Activated B cell treated with CpG ODN at 0.5 μM for 24 hours (primary cell): Measurements from ENCODE around the gene DESI1. TPM values are rescaled to one million over a fixed set of nuclear protein-coding genes. Genes with fewer than 3 reads are reported as not detected.
"Not testable (repeated sequence)": the region's sequence is repeated elsewhere in the genome, so short reads cannot be mapped to it uniquely, and the experiment has no call there.

Experiments
- ATAC-seq: fragments of 200-7000 bp; cut with Tn5 transposase; one replicate; pipeline ENCODE4 v1.10.0; 2021; ENCODE audit warnings: low read depth, mild to moderate bottlenecking, moderate library complexity
- CTCF ChIA-PET: fragments of 350-600 bp; sonication (Branson Sonifier 250); formaldehyde crosslinking; loops from one replicate; lab custom pipeline; 2021; ENCODE audit warnings: antibody characterized with exemption; lab: Charles Lee
- POLR2A ChIA-PET: fragments of 350-600 bp; sonication (Branson Sonifier 250); formaldehyde crosslinking; loops from one replicate; lab custom pipeline; 2021; ENCODE audit warnings: antibody characterized with exemption; lab: Charles Lee
- DNase-seq: peaks from one replicate; pipeline ENCODE4 v3.0.0; 2022
- H3K27ac Mint-ChIP-seq: one replicate; pipeline ENCODE4 v1.8.0; 2020; ENCODE audit warnings: mixed read lengths
- H3K27me3 Mint-ChIP-seq: one replicate; pipeline ENCODE4 v1.8.0; 2021; ENCODE audit warnings: mixed read lengths
- H3K36me3 Mint-ChIP-seq: one replicate; pipeline ENCODE4 v1.8.0; 2021; ENCODE audit warnings: low read depth, mixed read lengths
- H3K4me1 Mint-ChIP-seq: one replicate; pipeline ENCODE4 v1.8.0; 2021; ENCODE audit warnings: mixed read lengths
- H3K4me3 Mint-ChIP-seq: one replicate; pipeline ENCODE4 v1.8.0; 2020; ENCODE audit warnings: mild to moderate bottlenecking, mixed read lengths
- H3K9me3 Mint-ChIP-seq: one replicate; pipeline ENCODE4 v1.8.0; 2020; ENCODE audit warnings: mixed read lengths
- CTCF ChIP-seq: fragments of 200-600 bp; IDR thresholded peaks from one replicate; pipeline ENCODE4 v1.8.0; 2022; ENCODE audit warnings: antibody characterized with exemption, mild to moderate bottlenecking
- intact Hi-C: fragments of 100-400 bp; cut with micrococcal nuclease; formaldehyde crosslinking; loops from one replicate; pipeline ENCODE4 v1.15.1; 2024
- total RNA-seq: library from RNA; stranded (reverse); gene quantifications from 2 replicates; pipeline ENCODE4 v1.2.3, GENCODE V29; 2022

DESI1 gene
- total RNA-seq, 1 donor from 2014 or later: 49.5 TPM

GRCh38 chr22:41578114-41578513 is 42.7 kb downstream of the DESI1 start:
- CTCF ChIA-PET: no interaction called here
- POLR2A ChIA-PET: interaction anchor here (0.6 to 1.0 kb wide), 2 partner anchors 11 to 12 kb away, joined by 3 to 4 read pairs; partner anchors contain the start of gene PMM1

GRCh38 chr22:41576877-41577276 is 44.0 kb downstream of the DESI1 start:
- no peaks in the 10 kb centered on the region for H3K27me3 Mint-ChIP-seq
- TF ChIP-seq CTCF: no peak
- ChIA-PET POLR2A (interaction anchor here (0.8 to 1.2 kb wide), 2 partner anchors 13 to 44 kb away, joined by 3 to 4 read pairs; partner anchors contain the start of genes DESI1, PMM1 and XRCC6), CTCF (interaction anchor here (1.1 kb wide), 1 partner anchor 21 kb away, joined by 3 read pairs; no protein-coding TSS in a partner anchor)
- peaks cover 14% of the 10 kb centered on the region for H3K36me3 Mint-ChIP-seq
- H3K4me3 Mint-ChIP-seq: no peak overlapping the region
- H3K9me3 Mint-ChIP-seq: no peaks in the 10 kb centered on the region
- intact Hi-C loops: no loop called here
- H3K4me1 Mint-ChIP-seq: no peaks in the 10 kb centered on the region
- ATAC-seq (peak; percentile 60), DNase-seq (no peak)
- H3K27ac Mint-ChIP-seq: no peak overlapping the region

More at GRCh38 chr22:41578114-41578513, 42.7 kb downstream of the DESI1 start:
- Mint-ChIP-seq H3K27me3 (no peaks in the 10 kb centered on the region), H3K36me3 (peaks cover 23% of the 10 kb centered on the region), H3K9me3 (no peaks in the 10 kb centered on the region), H3K4me3 (no peak overlapping the region), H3K27ac (no peak overlapping the region), H3K4me1 (no peaks in the 10 kb centered on the region)
- no peak for DNase-seq
- no peak for TF ChIP-seq CTCF
- intact Hi-C loops: no loop called here
- no peak for ATAC-seq

- Mint-ChIP-seq H3K27me3 (no peaks in the 10 kb centered on the region), H3K27ac (no peak overlapping the region), H3K36me3 (peaks cover 14% of the 10 kb centered on the region), H3K4me3 (no peak overlapping the region), H3K9me3 (no peaks in the 10 kb centered on the region), H3K4me1 (no peaks in the 10 kb centered on the region)
- POLR2A ChIA-PET: no interaction called here
- intact Hi-C loops: no loop called here
- CTCF ChIA-PET: no interaction called here
- ATAC-seq (no peak), DNase-seq (no peak)
- no peak for TF ChIP-seq CTCF
These were observed 45.3 kb downstream of the DESI1 start for GRCh38 chr22:41575533-41575932.

- peaks cover 12% of the 10 kb centered on the region for H3K36me3 Mint-ChIP-seq
- ATAC-seq (no peak), DNase-seq (no peak)
- intact Hi-C loops: no loop called here
- H3K27me3 Mint-ChIP-seq: no peaks in the 10 kb centered on the region
- ChIA-PET POLR2A (interaction anchor here (0.9 to 1.5 kb wide), 2 partner anchors 15 to 46 kb away, joined by 3 read pairs; partner anchors contain the start of genes DESI1, PMM1 and XRCC6), CTCF (no interaction called here)
- H3K4me1 Mint-ChIP-seq: no peaks in the 10 kb centered on the region
- H3K9me3 Mint-ChIP-seq: no peaks in the 10 kb centered on the region
- H3K4me3 Mint-ChIP-seq: no peak overlapping the region
- TF ChIP-seq CTCF: no peak
- no peak overlapping the region for H3K27ac Mint-ChIP-seq
These were observed 45.9 kb downstream of the DESI1 start for GRCh38 chr22:41574847-41575381.

DNA sequence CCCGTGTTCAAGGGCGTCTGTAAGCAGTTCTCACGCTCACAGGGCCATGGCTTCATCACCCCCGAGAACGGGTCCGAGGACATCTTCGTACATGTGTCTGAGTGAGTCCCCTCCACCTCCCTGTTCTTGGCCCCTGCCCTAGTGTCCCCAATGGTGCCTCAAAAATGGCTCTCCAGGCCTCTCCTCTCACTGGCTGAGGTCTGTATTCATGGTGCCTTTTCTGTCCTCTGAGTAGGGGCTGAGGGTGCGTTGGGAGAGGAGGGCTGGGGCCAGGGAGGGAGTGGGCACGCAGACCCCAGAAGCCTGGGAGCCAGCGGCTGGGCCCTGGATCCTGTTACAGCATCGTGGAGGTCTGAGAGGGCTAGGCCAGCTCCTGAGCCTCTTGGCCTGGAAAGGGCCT is 47.2 kb downstream of the DESI1 start:
- ChIA-PET POLR2A (interaction anchor here (1.5 kb wide), 1 partner anchor 48 kb away, joined by 3 read pairs; the partner anchor contains the start of genes DESI1 and XRCC6), CTCF (no interaction called here)
- no peaks in the 10 kb centered on the region for H3K4me1 Mint-ChIP-seq
- H3K4me3 Mint-ChIP-seq: no peak overlapping the region
- no peak for DNase-seq
- H3K27ac Mint-ChIP-seq: no peak overlapping the region
- peaks cover 9% of the 10 kb centered on the region for H3K36me3 Mint-ChIP-seq
- intact Hi-C loops: no loop called here
- ATAC-seq: no peak
- no peaks in the 10 kb centered on the region for H3K27me3 Mint-ChIP-seq
- no peak for TF ChIP-seq CTCF
- H3K9me3 Mint-ChIP-seq: no peaks in the 10 kb centered on the region

- H3K9me3 Mint-ChIP-seq, ATAC-seq, DNase-seq, H3K27ac Mint-ChIP-seq, CTCF ChIA-PET, H3K4me3 Mint-ChIP-seq, H3K36me3 Mint-ChIP-seq, H3K4me1 Mint-ChIP-seq, H3K27me3 Mint-ChIP-seq, intact Hi-C loops: not testable (repeated sequence)
- POLR2A ChIA-PET: interaction anchor here (0.6 to 0.7 kb wide), 2 partner anchors 87 to 523 kb away, joined by 3 to 4 read pairs; no protein-coding TSS in a partner anchor
These were observed 48.5 kb downstream of the DESI1 start for GRCh38 chr22:41572305-41572704.
